Effector memory CD8-positive, alpha-beta T cell (primary cell): ENCODE measurements around the gene CEACAM4.

Experiments used
- ATAC-seq: fragments of 150-1000 bp; cut with Tn5 transposase; replicated peaks from 2 replicates; pipeline ENCODE4 v1.10.0; 2021; ENCODE audit warnings: mild to moderate bottlenecking, moderate library complexity
- DNase-seq, 3 experiments: peaks; one replicate each; pipeline ENCODE4 v3.0.0; 2021
- H3K27ac Mint-ChIP-seq, 2 donors: one replicate each; pipeline ENCODE4 v1.8.0; 2022; ENCODE audit warnings: mild to moderate bottlenecking in 2 of 2, mixed read lengths in 2 of 2, moderate library complexity in 2 of 2
- H3K27me3 Mint-ChIP-seq, 2 donors: one replicate each; pipeline ENCODE4 v1.8.0; 2022; ENCODE audit warnings: mixed read lengths in 2 of 2
- H3K36me3 Mint-ChIP-seq: one replicate; pipeline ENCODE4 v1.8.0; 2022; ENCODE audit warnings: mild to moderate bottlenecking, moderate library complexity, mixed read lengths; ENCODE audit not compliant: insufficient read depth
- H3K4me1 Mint-ChIP-seq, 2 donors: one replicate each; pipeline ENCODE4 v1.8.0; 2022; ENCODE audit warnings: low read depth in 2 of 2, mixed read lengths in 2 of 2
- H3K4me3 Mint-ChIP-seq, 2 donors: one replicate each; pipeline ENCODE4 v1.8.0; 2022; ENCODE audit warnings: mild to moderate bottlenecking in 2 of 2, mixed read lengths in 2 of 2, moderate library complexity in 2 of 2
- H3K9me3 Mint-ChIP-seq, 2 donors: one replicate each; pipeline ENCODE4 v1.8.0; 2022; ENCODE audit warnings: mixed read lengths in 2 of 2

Gene CEACAM4

DNA sequence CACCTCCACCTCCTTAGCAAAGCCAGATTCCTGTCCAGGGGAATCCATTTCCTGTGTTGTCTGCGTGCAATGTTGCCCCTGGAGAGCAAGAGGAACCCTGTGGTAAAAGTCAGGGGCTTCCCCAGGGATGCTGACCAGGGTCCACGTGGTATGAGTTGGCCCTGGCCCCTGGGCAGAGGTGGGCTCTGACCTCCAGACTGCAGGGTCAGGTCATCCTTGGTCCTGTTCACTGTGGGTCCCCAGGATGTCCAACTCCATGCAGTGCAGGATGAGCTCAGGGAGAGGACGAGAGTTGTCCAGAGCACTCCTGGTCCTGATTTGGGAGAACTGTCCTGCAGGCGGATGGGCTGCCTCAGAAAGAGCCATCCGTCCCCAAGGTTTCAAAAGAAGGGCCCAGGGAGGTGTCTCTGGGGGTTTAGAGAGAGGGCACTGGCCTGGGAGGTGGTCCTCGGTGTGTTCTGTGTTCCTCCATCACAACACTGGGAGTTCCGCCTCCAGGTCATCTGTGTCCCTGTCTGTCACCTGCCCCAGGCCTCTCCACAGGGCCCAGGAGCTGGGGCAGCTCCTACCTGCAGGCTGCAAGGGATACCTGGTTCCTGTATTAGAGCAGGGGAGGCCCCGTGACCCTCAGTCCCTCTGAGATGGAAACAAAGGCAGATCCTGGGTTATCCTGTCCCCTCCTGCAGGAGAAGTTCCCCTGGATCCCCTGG lies 1.2 kb upstream of the CEACAM4 start:
- no peak overlapping the region for H3K27ac Mint-ChIP-seq
- H3K27me3 Mint-ChIP-seq = peaks cover 43 to 79% of the 10 kb centered on the region in 2 donors
- no peak overlapping the region for H3K4me3 Mint-ChIP-seq
- H3K36me3 Mint-ChIP-seq = peaks cover 3% of the 10 kb centered on the region
- no peak for DNase-seq
- H3K4me1 Mint-ChIP-seq = no peaks in the 10 kb centered on the region
- H3K9me3 Mint-ChIP-seq = no peaks in the 10 kb centered on the region
- ATAC-seq = no peak

DNA sequence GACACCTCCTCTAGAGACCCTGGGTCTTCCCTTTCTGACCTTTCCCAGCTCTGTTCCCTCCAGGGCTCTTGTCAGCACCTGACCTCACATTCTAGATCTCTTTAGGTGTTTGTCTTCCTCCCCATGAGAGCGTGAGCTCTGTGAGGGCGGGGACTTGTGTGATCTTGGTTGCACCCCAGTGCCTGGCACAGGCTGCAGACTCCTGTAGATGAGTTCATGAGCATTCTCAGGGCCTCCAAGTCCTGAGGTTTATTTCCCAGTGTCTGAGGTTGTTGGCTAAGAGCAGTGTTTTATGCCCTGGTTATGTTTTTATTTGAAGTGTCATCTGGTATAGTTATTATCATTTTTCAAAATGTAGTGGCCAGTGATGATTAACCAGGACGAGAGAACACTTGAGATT lies 596 bp downstream of the CEACAM4 start:
- peaks cover 3% of the 10 kb centered on the region for H3K36me3 Mint-ChIP-seq
- H3K9me3 Mint-ChIP-seq = no peaks in the 10 kb centered on the region
- peaks cover 49 to 87% of the 10 kb centered on the region in 2 donors for H3K27me3 Mint-ChIP-seq
- no peak overlapping the region for H3K27ac Mint-ChIP-seq
- no peak for ATAC-seq
- H3K4me1 Mint-ChIP-seq = no peaks in the 10 kb centered on the region
- no peak overlapping the region for H3K4me3 Mint-ChIP-seq
- DNase-seq = no peak

DNA sequence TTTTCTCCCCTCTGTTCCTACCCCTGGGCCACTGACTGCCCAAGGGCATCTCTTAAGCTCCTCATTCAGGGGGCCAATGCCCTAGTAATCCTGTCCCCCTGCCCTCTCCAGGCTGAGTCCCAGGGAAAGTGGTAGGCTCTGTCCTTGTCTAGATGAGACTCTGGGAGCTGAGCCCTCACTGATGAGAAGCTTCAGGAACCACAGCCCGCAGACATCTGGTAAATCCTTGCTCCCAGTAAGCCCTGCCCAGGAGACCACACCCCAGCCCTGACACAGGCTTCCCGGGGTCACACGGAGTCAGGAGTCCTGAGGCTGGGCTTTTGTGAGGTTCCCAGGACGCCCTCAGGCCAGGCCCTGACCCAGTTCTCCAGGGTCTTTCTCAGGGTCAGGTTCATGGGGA lies 1.9 kb downstream of the CEACAM4 start:
- DNase-seq (no peak), ATAC-seq (no peak)
- Mint-ChIP-seq H3K4me1 (no peaks in the 10 kb centered on the region), H3K4me3 (no peak overlapping the region), H3K9me3 (no peaks in the 10 kb centered on the region), H3K27ac (no peak overlapping the region), H3K27me3 (peaks cover 55 to 94% of the 10 kb centered on the region in 2 donors), H3K36me3 (peaks cover 3% of the 10 kb centered on the region)

DNA sequence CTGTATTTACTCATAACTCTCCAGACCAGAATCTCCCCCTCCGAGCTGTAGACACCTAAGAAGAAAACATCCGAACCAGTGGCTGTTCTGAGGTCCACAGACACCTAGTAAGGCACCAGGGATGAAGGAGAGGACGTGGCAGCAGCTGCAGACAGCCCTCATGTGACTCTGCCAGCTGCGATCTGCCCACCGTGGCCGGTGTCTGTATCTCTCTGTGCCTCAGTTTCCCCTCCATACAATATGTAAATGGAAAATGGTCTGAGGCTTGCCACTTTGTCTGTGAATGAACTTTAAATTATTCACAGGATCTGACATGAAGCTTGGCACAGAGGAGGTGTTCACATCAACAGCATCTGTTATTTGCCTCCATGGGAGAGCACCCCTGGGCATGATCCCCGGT lies 2.4 kb downstream of the CEACAM4 start:
- Mint-ChIP-seq H3K27ac (no peak overlapping the region), H3K4me3 (no peak overlapping the region), H3K36me3 (peaks cover 3% of the 10 kb centered on the region), H3K9me3 (no peaks in the 10 kb centered on the region), H3K27me3 (peaks cover 55 to 96% of the 10 kb centered on the region in 2 donors), H3K4me1 (no peaks in the 10 kb centered on the region)
- DNase-seq = no peak
- no peak for ATAC-seq

DNA sequence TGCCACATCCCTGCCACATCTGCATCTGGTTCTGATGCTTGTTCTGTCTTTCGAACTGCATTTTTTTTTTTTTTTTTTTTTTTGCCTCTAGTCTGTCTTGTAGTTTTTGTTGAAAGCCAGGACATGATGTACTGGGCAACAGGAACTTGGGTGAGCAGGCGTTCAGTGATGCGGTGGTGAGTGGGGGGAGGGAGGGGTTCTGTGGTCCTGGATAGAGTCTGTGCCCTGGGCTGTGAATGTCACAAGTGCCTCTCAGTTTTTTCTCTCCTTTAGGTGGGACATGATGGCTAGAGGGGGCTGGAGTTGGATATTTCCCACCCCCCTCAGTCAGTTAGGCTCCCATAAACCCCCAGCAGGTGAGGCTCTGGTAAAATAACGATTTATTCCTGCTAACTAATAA lies 3.5 kb downstream of the CEACAM4 start:
- no peak overlapping the region for H3K27ac Mint-ChIP-seq

DNA sequence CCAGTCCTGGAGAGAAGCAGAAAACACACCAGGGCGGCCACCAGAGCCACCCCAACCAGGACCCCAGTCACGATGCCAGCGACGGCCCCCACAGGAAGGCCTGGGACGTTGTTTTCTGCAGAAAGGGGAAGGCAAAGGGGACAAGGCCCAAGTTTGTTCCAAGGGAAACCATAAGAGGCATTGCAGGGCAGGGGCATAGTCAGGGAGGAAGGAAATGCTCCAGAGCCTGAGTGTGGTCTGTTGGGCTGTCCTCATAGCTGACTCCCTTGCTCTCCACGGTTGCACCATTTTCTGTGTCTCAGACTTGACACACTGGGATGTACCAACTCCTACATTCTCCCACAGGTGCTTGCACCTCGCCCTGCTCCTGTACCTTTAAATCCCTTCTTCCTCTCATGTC lies 5.2 kb downstream of the CEACAM4 start:
- Mint-ChIP-seq H3K27me3 (peaks cover 40 to 100% of the 10 kb centered on the region in 2 donors), H3K4me3 (no peak overlapping the region), H3K9me3 (no peaks in the 10 kb centered on the region), H3K27ac (no peak overlapping the region), H3K36me3 (peaks cover 3% of the 10 kb centered on the region), H3K4me1 (no peaks in the 10 kb centered on the region)
- no peak for DNase-seq
- no peak for ATAC-seq

More for the DNA sequence above, 3.5 kb downstream of the CEACAM4 start:
- Mint-ChIP-seq H3K4me1 (no peaks in the 10 kb centered on the region), H3K9me3 (no peaks in the 10 kb centered on the region), H3K27me3 (peaks cover 50 to 100% of the 10 kb centered on the region in 2 donors), H3K36me3 (peaks cover 3% of the 10 kb centered on the region), H3K4me3 (no peak overlapping the region)
- DNase-seq (no peak), ATAC-seq (no peak)

DNA sequence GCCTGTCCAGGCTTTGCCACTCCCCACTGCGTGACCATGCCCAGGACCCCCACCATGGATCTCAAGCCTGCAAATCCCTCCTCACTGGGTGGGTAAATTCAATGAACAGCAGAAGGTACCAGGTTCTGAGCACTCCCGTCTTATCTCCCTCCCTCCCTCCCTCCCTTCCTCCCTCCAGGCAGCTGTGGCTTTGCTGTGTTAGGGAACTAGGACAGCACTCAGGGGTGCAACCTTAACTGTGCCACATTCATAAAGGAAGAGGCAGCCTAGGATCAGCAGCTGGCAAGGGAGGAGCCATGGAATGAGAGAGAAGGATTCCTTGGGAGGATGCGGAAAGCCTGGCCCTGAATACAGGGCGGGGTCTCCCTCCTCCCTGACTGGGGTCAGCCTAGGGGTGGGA lies 5.6 kb downstream of the CEACAM4 start:
- ATAC-seq (no peak), DNase-seq (no peak)
- H3K27me3 Mint-ChIP-seq = peaks cover 40 to 100% of the 10 kb centered on the region in 2 donors
- H3K9me3 Mint-ChIP-seq = no peaks in the 10 kb centered on the region
- H3K4me3 Mint-ChIP-seq = no peak overlapping the region
- peaks cover 3% of the 10 kb centered on the region for H3K36me3 Mint-ChIP-seq
- no peaks in the 10 kb centered on the region for H3K4me1 Mint-ChIP-seq
- H3K27ac Mint-ChIP-seq = no peak overlapping the region

DNA sequence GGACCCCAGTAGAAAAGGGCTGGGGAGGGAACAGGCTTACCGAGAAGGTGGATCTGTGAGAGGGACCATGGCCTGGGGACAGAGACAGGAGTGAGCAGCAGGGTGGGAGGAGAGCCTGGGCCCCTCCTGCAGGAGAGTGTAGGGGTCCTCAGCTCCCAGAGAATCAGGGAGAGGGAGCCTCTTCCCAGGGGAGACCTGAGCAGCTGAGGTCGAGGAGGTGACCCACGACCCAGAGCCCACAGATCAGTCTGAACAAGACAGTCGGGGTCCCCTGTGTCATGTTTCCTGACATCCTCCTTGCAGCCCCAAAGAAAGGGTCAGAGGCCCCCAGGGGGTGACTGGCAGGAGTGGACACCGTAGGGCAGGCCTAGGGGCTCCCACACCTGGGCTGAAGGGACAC lies 6.7 kb downstream of the CEACAM4 start:
- H3K27ac Mint-ChIP-seq = no peak overlapping the region
- peaks cover 39 to 100% of the 10 kb centered on the region in 2 donors for H3K27me3 Mint-ChIP-seq
- H3K36me3 Mint-ChIP-seq = no peaks in the 10 kb centered on the region
- no peak for DNase-seq
- no peak overlapping the region for H3K4me3 Mint-ChIP-seq
- H3K9me3 Mint-ChIP-seq = no peaks in the 10 kb centered on the region
- no peaks in the 10 kb centered on the region for H3K4me1 Mint-ChIP-seq
- no peak for ATAC-seq

DNA sequence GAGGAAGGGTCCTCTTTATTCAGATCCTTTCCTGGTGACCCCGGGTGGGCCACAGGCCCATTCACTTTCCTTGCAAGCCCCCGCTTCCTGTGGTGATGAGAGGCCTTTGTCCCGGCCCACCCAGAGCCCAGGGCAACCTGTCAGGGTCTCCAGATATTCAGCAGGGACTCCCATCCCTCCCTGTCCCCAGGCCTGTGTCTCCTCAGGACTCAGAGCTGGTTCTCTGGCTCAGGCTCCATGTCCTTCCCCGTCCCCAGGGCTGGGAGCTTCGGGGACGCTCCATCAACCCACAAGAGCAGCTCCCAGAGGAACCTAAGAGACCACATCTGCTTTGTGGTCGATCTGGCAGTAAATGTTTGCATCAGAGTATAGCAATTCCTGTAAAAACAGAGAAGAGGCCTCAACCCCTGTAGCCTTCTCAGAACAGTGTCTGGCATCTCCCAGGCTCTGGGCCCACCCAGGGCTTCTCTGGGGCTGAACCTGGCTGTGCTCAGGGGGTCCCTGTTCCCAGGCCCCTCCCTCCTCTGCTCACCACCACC lies 7.8 kb downstream of the CEACAM4 start:
- H3K9me3 Mint-ChIP-seq = no peaks in the 10 kb centered on the region
- no peaks in the 10 kb centered on the region for H3K36me3 Mint-ChIP-seq
- H3K27me3 Mint-ChIP-seq = peaks cover 48 to 100% of the 10 kb centered on the region in 2 donors
- H3K4me1 Mint-ChIP-seq = no peaks in the 10 kb centered on the region
- H3K4me3 Mint-ChIP-seq = no peak overlapping the region
- no peak for ATAC-seq
- no peak for DNase-seq
- no peak overlapping the region for H3K27ac Mint-ChIP-seq

DNA sequence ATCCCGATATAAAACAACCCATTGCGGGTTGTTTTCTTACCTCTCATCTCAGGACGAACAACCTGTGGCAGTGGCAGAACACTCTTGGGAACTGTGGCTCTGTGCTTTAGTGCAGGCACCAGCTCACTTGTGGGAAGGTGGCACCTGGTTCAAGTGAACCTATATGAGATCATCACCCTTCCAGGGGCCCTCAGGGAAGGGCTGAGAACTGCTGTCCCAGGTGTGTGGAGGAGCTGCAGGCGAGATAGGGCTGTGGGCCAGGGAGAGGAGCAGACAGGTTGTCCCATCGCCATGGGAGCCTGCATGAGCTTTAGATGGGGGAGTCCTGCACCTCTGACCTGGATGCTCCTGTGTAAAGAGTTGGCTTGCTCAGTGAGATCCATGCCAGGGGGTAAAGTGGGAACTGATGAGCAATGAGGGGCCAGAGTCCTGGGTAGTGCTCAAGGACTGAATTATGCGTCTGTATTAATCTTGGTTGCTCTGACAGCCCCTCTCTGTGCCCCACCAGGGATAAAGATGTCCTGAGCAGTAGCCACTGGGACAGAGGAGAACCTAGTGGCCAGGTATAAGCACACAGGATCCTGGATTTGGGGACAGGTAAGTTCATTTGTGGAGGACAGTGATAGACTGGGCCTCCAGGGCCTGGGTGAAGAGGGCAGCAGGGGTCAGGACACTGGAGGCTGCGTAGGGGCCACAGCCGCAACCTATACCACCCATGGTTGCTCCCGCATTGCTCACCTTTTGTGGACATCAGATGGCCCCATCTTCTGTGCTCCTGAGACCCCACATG lies 8.7 kb downstream of the CEACAM4 start:
- H3K4me1 Mint-ChIP-seq = no peaks in the 10 kb centered on the region
- H3K27me3 Mint-ChIP-seq = peaks cover 54 to 100% of the 10 kb centered on the region in 2 donors

DNA sequence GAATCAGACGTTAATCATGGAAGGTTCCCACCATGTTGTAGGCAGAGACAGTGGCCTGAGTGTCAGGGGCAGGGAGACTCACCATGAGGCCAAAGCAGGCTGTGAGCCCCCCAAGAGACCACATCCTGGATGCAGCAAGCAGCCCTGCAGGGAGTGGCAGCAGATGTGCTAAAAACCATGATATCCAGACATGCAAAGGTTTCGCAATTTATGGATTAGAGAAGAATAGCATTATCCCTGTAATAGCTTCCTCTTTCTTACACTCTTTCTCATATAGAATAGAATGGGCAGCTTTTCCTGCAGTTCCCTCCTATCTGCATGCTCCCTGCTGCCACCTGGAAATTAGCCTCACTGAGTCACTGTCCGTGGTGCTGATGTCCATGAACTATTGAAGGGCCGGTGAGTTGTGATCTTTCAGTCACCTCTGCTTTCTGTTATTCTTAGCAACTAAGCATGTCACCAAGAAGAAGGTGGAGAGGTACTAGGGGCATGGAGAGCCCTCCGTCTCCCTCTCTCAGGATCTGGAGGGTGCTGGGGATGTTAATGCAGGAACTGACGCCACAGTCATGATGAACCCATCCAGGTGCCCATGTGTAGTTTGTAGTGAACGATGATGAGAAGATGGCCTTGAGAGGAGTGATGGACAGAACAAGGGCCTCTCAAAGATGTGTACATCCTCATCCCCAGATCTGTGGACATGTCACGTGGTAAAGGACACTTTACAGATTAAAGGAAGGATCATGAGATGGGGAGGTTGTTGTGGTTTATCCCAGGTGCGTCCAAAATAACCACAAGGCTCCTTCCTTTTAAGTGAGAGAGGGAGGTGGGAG lies 9.9 kb downstream of the CEACAM4 start:
- ATAC-seq = no peak
- peaks cover 55 to 100% of the 10 kb centered on the region in 2 donors for H3K27me3 Mint-ChIP-seq
- H3K4me3 Mint-ChIP-seq = no peak overlapping the region
- no peaks in the 10 kb centered on the region for H3K36me3 Mint-ChIP-seq
- H3K9me3 Mint-ChIP-seq = no peaks in the 10 kb centered on the region
- no peak overlapping the region for H3K27ac Mint-ChIP-seq
- H3K4me1 Mint-ChIP-seq = no peaks in the 10 kb centered on the region
- no peak for DNase-seq

More for the DNA sequence above, 8.7 kb downstream of the CEACAM4 start:
- H3K4me3 Mint-ChIP-seq = no peak overlapping the region
- ATAC-seq (no peak), DNase-seq (no peak)
- no peaks in the 10 kb centered on the region for H3K9me3 Mint-ChIP-seq
- H3K27ac Mint-ChIP-seq = no peak overlapping the region
- no peaks in the 10 kb centered on the region for H3K36me3 Mint-ChIP-seq

DNA sequence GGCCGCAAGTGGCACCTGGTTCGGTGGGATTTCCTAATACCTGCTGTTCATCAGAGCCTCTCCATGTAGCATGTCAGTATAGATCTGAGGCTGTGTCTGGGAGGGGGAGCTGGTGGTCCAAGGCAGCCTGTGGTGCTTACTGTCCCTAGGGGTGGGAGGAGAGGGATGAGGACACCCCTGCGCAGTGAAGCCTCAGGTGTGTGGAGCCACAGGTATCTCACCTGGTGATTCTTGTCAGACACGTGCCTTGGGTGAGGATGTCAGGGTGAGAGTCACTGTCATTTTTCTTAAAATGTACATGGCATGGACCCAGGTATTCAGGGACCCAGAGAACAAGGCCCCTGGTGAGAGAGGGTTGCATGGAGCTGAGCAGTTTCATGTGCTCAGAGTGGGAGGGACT lies 11.7 kb downstream of the CEACAM4 start:
- Mint-ChIP-seq H3K4me3 (no peak overlapping the region), H3K4me1 (no peaks in the 10 kb centered on the region), H3K27ac (no peak overlapping the region), H3K9me3 (no peaks in the 10 kb centered on the region), H3K36me3 (no peaks in the 10 kb centered on the region), H3K27me3 (peaks cover 47 to 89% of the 10 kb centered on the region in 2 donors)
- ATAC-seq = no peak
- no peak for DNase-seq

DNA sequence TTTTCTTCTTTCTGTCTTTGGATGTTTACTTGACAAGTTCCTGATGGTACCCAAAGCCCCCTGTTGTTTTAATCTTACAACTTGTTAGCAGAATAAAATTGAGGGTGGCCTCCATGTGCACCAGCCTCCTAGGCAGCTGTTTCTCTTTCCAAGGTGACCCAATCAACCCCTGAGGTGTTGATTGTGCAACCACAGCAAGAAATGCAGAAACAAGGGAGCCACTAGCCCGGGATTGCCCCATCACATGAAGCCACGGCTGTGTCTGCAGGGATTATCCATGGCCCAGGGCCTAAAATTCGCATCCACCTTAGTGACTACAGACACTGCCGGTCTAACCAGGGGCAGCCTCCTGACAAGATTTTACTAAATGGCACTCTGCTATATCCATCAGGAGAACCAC lies 14.4 kb downstream of the CEACAM4 start:
- Mint-ChIP-seq H3K9me3 (no peaks in the 10 kb centered on the region), H3K4me3 (no peak overlapping the region), H3K27me3 (peaks cover 47 to 79% of the 10 kb centered on the region in 2 donors)

More for the DNA sequence above, 14.4 kb downstream of the CEACAM4 start:
- ATAC-seq (no peak), DNase-seq (no peak)
- Mint-ChIP-seq H3K27ac (no peak overlapping the region), H3K4me1 (no peaks in the 10 kb centered on the region), H3K36me3 (no peaks in the 10 kb centered on the region)
